ENCODE data around the gene RIC8B. TPM values are rescaled to one million over a fixed set of nuclear protein-coding genes. Genes with fewer than 3 reads are reported as not detected.

Gene RIC8B
- total RNA-seq, 1 experiment from 2014 or later, result 29.0 TPM

DNA sequence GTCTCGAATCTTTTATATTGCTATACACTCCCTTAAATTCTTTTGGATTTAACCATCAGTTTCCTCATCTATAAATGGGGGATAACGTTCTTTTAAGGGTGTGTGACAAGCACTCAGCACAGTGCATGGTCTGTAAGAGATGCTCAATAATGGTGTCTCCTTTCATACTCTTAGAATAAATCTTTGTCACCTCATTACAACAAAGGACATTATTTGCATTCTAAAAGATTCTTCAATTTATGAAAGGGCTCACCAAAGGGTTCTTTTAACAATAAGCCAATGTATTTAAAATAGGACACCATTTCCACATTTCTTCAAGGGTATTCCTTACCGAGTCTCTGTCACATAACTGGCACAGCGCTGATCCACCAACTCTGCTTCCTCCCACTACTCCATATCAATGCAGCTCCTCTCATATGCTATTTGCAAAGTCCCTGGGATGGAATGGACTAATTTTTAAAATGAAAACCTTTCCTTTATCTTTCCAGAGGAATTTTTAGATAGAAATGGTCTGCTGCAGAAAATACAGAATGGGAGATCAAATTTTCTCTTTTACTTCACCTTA is 29.2 kb upstream of the RIC8B start:
- no CpG with 5 or more reads among the region's 4 CpGs for WGBS (ENCODE audit: extremely low coverage, insufficient read length, low lambda C conversion rate)
- H3K79me1 ChIP-seq (ENCODE audit: insufficient read depth, low read depth, low read length, poor library complexity, severe bottlenecking), result no peaks in the 10 kb centered on the region
- H3K4me1 Mint-ChIP-seq, result peaks cover 35 to 46% of the 10 kb centered on the region in 2 experiments

More for the DNA sequence above, 29.2 kb upstream of the RIC8B start:
- H3K23ac ChIP-seq (ENCODE audit: insufficient read length, low read depth, low read length), result no peak overlapping the region
- no peaks in the 10 kb centered on the region for H3K23me2 ChIP-seq (ENCODE audit: insufficient read length, low read depth, low read length, poor library complexity, severe bottlenecking)
- no peak overlapping the region for H3T11ph ChIP-seq (ENCODE audit: low read length)
- TF ChIP-seq, protein P1, sequence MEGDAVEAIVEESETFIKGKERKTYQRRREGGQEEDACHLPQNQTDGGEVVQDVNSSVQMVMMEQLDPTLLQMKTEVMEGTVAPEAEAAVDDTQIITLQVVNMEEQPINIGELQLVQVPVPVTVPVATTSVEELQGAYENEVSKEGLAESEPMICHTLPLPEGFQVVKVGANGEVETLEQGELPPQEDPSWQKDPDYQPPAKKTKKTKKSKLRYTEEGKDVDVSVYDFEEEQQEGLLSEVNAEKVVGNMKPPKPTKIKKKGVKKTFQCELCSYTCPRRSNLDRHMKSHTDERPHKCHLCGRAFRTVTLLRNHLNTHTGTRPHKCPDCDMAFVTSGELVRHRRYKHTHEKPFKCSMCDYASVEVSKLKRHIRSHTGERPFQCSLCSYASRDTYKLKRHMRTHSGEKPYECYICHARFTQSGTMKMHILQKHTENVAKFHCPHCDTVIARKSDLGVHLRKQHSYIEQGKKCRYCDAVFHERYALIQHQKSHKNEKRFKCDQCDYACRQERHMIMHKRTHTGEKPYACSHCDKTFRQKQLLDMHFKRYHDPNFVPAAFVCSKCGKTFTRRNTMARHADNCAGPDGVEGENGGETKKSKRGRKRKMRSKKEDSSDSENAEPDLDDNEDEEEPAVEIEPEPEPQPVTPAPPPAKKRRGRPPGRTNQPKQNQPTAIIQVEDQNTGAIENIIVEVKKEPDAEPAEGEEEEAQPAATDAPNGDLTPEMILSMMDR (conservative IDR thresholded peaks at IDR 0.05), result no peak
- no peak overlapping the region for H4K91ac ChIP-seq (ENCODE audit: insufficient read length, low read depth, low read length)
- no peak overlapping the region for H4K8ac ChIP-seq (replicated peaks; ENCODE audit: insufficient read length, low read depth, low read length)
- no peaks in the 10 kb centered on the region for H3K36me3 Mint-ChIP-seq (ENCODE audit: insufficient read depth in 1 of 3, low read depth in 3 of 3)
- H3K27me3 ChIP-seq (ENCODE audit: insufficient read depth, low read length), result no peaks in the 10 kb centered on the region
- no peak overlapping the region for H3K18ac ChIP-seq (ENCODE audit: insufficient read length, low read depth, low read length)
- H3K4ac ChIP-seq (ENCODE audit: low read depth, low read length), result no peak overlapping the region
- H3K9me3 ChIP-seq (ENCODE audit: control insufficient read depth, low read depth, low read length), result no peaks in the 10 kb centered on the region
- H3K9ac ChIP-seq (ENCODE audit: extremely low read depth, insufficient read length, low read length), result no peak overlapping the region
- no peak overlapping the region for H2BK120ac ChIP-seq (ENCODE audit: low read depth, low read length, poor library complexity, severe bottlenecking)
- DNase-seq, result no peak
- no peaks in the 10 kb centered on the region for H3K9me3 Mint-ChIP-seq
- H2BK5ac ChIP-seq (ENCODE audit: insufficient read length, low read length), result no peak overlapping the region
- H3K79me2 ChIP-seq (ENCODE audit: insufficient read depth, low read length), result no peaks in the 10 kb centered on the region
- no peaks in the 10 kb centered on the region for H4K20me1 ChIP-seq (ENCODE audit: control insufficient read depth, insufficient read depth, insufficient read length)
- H3K4me1 ChIP-seq (ENCODE audit: insufficient read depth, low read length), result no peaks in the 10 kb centered on the region; the same call in 1 of the 2 replicates
- no peak overlapping the region for H3K4me2 ChIP-seq (ENCODE audit: insufficient read depth, insufficient read length, low read length)
- H2BK15ac ChIP-seq (ENCODE audit: low read depth, low read length), result no peak overlapping the region
- H4K5ac ChIP-seq (ENCODE audit: insufficient read length, low read depth, low read length), result no peak overlapping the region
- H2BK12ac ChIP-seq (ENCODE audit: insufficient read length, low read depth, low read length), result no peak overlapping the region
- H3K14ac ChIP-seq (ENCODE audit: insufficient read depth, low read length), result no peak overlapping the region
- H3K27ac ChIP-seq (ENCODE audit: insufficient read length, low read depth, low read length), result no peak overlapping the region
- H2AK5ac ChIP-seq (ENCODE audit: insufficient read length, low read length), result no peak overlapping the region
- H3K27ac Mint-ChIP-seq, result no peak overlapping the region
- H3K27me3 Mint-ChIP-seq (ENCODE audit: low read depth), result no peaks in the 10 kb centered on the region
- no peak overlapping the region for H2BK20ac ChIP-seq (ENCODE audit: low read depth, low read length, poor library complexity, severe bottlenecking)
- H3K56ac ChIP-seq (ENCODE audit: insufficient read length, low read depth, low read length), result no peak overlapping the region
- no peak overlapping the region for H3K4me3 Mint-ChIP-seq
- no peak overlapping the region for H2AFZ ChIP-seq (ENCODE audit: low read length)

All from H9 (cell line).